ACC112 (cell line): ENCODE measurements around the gene TUBB8B.
"Not testable (repeated sequence)": the region's sequence is repeated elsewhere in the genome, so short reads cannot be mapped to it uniquely, and the experiment has no call there.

Experiments used
- H2AFZ ChIP-seq: fragments of 200-600 bp; sonication (generic); one replicate; pipeline ENCODE4 v1.6.0; 2017; ENCODE audit warnings: antibody characterized with exemption, low read length; ENCODE audit not compliant: unreplicated experiment
- H3K27ac ChIP-seq: fragments of 200-600 bp; sonication (generic); 2 replicates; pipeline ENCODE4 v1.5.1; 2014; ENCODE audit warnings: low read depth, mild to moderate bottlenecking, antibody characterized with exemption, low read length, moderate library complexity
- H3K27me3 ChIP-seq: fragments of 200-600 bp; sonication (generic); 2 replicates; pipeline ENCODE4 v1.6.1; 2014; ENCODE audit warnings: mild to moderate bottlenecking, antibody characterized with exemption, low read length, moderate library complexity, mixed read lengths; ENCODE audit not compliant: insufficient read depth
- H3K36me3 ChIP-seq: fragments of 200-600 bp; sonication (generic); 2 replicates; pipeline ENCODE4 v1.6.1; 2016; ENCODE audit warnings: mild to moderate bottlenecking, antibody characterized with exemption, low read length, moderate library complexity, mixed read lengths; ENCODE audit not compliant: insufficient read depth
- H3K4me1 ChIP-seq: fragments of 200-600 bp; sonication (generic); one replicate; pipeline ENCODE4 v1.6.1; 2016; ENCODE audit warnings: low read length, mixed read lengths; ENCODE audit not compliant: insufficient read depth, unreplicated experiment, control insufficient read depth
- H3K4me3 ChIP-seq: fragments of 200-600 bp; sonication (generic); 2 replicates; pipeline ENCODE4 v1.5.1; 2014; ENCODE audit warnings: mild to moderate bottlenecking, low read depth, low read length
- H3K79me2 ChIP-seq: fragments of 200-600 bp; sonication (generic); one replicate; pipeline ENCODE4 v1.6.0; 2016; ENCODE audit warnings: low read length; ENCODE audit not compliant: control insufficient read depth, unreplicated experiment, insufficient read depth

TUBB8B gene

DNA sequence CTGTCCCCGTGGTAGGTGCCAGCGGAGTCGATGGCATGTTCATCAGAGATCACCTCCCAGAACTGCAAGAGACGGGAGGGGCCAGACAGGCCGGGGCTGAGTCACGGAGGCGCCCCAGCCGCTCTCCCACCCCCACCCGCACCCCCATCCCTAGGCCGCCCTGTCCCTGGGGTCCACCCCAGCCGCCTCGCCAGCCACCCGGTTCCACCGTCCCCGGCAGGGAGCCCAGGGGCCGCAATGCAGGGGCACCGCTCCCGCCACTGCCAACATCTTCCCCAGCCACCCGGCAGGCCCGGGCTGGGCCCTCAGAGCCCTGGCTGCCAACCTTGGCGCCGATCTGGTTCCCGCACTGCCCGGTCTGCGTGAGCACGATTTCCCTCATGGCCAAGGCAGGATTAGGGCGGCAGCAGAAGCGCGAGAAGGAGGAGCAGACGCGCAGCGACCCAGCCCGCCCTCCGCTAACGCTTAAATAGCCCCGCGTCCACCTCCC lies at the start of gene TUBB8B:
TSS of gene TUBB8B (minus strand) at position 440 of the 490 bp plus-strand sequence. CDS start at position 382, 58 bp downstream.
- H3K79me2 ChIP-seq, H3K36me3 ChIP-seq, H3K27ac ChIP-seq, H3K27me3 ChIP-seq, H3K4me1 ChIP-seq, H3K4me3 ChIP-seq, H2AFZ ChIP-seq: not testable (repeated sequence)

DNA sequence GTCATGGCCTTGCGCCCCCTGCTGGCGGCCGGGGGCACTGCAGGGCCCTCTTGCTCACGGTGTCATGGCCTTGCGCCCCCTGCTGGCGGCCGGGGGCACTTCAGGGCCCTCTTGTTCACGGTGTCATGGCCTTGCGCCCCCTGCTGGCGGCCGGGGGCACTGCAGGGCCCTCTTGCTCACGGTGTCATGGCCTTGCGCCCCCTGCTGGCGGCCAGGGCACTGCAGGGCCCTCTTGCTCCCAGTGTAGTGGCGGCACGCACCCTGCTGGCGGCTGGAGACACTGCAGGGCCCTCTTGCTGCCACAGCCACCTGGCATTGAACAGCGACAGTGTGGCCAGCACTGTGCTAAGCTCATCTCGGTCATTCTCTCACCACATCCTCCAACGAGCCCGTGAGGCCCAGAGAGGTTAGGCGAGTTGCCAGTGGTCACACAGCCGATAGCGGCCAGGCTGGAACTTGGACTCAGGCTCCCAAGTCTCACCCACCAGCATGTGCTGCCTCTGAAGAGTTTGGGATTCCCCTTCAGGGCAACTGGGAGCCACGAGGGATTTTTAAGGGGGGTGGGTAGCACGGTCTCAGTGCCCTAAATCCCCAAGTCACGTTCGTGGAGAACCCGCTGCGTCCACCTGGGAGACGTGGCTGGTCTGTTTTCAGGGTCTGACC lies 48.0 kb upstream of the TUBB8B start:
- H3K4me1 ChIP-seq, H3K4me3 ChIP-seq, H2AFZ ChIP-seq, H3K36me3 ChIP-seq, H3K79me2 ChIP-seq, H3K27ac ChIP-seq, H3K27me3 ChIP-seq: not testable (repeated sequence)

DNA sequence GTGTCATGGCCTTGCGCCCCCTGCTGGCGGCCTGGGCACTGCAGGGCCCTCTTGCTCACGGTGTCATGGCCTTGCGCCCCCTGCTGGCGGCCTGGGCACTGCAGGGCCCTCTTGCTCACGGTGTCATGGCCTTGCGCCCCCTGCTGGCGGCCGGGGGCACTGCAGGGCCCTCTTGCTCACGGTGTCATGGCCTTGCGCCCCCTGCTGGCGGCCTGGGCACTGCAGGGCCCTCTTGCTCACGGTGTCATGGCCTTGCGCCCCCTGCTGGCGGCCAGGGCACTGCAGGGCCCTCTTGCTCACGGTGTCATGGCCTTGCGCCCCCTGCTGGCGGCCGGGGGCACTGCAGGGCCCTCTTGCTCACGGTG lies 47.3 kb upstream of the TUBB8B start:
- H3K27me3 ChIP-seq, H3K36me3 ChIP-seq, H3K4me1 ChIP-seq, H3K4me3 ChIP-seq, H2AFZ ChIP-seq, H3K79me2 ChIP-seq, H3K27ac ChIP-seq: not testable (repeated sequence)

DNA sequence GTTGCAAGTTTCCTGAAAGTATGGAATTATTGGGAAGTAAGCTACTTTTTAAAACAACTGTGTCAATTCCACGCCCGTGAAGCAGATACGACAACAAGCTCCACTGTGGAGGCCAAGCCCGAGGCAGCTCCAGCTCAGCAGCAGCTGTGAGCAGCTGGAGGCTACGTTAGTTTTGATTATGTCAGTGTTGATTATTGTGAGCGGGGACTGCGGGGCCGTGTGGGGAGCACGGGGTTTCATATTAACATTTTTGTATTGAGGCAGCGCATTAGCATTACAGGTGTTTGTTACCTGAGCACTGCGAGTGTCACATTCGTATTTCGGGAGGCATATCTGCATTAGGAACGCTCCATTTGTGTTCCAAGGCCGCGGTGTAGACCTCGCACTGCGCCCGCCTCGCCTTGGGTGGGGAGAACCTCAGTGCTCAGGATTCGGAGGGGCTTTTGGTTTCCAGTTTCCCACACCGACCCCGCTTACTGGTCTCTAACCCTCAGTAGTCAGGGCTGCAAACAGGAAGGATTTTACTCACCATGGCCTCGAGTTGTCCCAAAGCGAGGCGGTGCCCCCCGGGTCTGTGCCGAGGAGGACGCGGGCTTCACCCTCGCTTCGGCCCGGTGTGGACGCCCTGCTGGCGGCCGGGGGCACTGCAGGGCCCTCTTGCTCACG lies 46.8 kb upstream of the TUBB8B start:
- not testable (repeated sequence) for H2AFZ ChIP-seq, H3K4me1 ChIP-seq, H3K27me3 ChIP-seq, H3K27ac ChIP-seq, H3K4me3 ChIP-seq, H3K79me2 ChIP-seq, H3K36me3 ChIP-seq

DNA sequence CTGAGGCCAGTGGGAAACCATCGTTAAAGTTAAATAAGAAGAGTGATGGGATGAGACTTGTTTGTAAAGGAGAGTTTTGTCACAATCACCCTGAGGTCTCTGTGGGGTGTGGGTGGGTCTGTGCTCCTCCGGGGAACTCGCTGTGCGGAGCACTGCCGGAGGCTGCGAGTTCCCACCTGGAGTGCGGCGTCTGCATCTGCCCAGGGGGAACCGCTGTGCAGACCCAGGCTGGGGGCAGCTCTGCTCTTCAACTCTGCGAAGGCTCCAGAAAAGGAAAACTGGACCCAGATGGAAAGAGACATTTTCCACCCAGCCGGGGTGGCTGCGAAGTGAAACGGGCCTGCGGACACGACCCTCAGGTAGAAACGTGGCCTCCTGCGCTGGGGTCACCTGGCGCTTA lies 46.2 kb upstream of the TUBB8B start:
- H3K4me1 ChIP-seq, H3K79me2 ChIP-seq, H3K27ac ChIP-seq, H3K36me3 ChIP-seq, H2AFZ ChIP-seq, H3K4me3 ChIP-seq, H3K27me3 ChIP-seq: not testable (repeated sequence)

DNA sequence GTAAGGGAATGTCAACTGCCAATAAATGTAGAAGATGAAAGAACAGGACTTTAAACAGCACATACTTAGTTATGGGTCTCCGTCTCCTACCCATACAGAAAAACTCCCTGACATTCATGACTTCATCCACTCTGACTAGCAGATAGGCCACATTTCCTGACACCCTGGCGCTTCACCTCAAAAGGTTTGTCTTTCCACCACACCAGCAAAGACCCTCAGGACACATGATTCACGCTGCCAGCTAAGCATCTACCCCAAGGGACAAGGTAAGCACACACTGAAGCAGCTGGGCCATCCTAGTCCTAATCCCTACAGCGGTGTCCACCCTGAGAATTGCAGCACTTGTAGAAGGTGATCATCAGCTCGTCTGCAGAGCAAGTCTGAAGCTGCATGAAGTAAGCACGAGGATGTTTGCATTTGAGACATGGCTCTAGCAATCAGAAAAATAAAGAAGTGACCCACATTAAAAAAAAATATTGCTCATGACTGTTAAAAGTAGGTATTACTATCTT lies 44.5 kb upstream of the TUBB8B start:
- not testable (repeated sequence) for H3K36me3 ChIP-seq, H2AFZ ChIP-seq, H3K4me3 ChIP-seq, H3K27ac ChIP-seq, H3K4me1 ChIP-seq, H3K27me3 ChIP-seq, H3K79me2 ChIP-seq

DNA sequence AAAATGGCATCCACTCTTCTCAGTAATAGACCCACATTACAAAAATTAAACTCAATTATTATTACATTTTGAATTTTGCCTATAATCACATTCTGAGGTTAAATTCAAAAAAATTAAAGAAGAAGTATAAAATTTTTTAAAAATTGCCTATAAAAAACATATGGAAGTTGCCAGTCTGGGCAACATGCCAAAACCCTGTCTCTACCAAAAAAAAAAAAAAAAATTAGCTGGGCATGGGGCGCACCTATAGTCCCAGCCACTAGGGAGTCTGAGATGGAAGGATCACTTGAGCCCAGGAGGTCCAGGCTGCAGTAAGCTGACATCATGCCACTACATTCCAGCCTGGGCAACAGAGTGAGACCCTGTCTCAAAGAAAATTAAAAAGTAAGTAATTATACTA lies 42.1 kb upstream of the TUBB8B start:
- H3K27ac ChIP-seq, H3K36me3 ChIP-seq, H3K4me3 ChIP-seq, H2AFZ ChIP-seq, H3K27me3 ChIP-seq, H3K79me2 ChIP-seq, H3K4me1 ChIP-seq: not testable (repeated sequence)

DNA sequence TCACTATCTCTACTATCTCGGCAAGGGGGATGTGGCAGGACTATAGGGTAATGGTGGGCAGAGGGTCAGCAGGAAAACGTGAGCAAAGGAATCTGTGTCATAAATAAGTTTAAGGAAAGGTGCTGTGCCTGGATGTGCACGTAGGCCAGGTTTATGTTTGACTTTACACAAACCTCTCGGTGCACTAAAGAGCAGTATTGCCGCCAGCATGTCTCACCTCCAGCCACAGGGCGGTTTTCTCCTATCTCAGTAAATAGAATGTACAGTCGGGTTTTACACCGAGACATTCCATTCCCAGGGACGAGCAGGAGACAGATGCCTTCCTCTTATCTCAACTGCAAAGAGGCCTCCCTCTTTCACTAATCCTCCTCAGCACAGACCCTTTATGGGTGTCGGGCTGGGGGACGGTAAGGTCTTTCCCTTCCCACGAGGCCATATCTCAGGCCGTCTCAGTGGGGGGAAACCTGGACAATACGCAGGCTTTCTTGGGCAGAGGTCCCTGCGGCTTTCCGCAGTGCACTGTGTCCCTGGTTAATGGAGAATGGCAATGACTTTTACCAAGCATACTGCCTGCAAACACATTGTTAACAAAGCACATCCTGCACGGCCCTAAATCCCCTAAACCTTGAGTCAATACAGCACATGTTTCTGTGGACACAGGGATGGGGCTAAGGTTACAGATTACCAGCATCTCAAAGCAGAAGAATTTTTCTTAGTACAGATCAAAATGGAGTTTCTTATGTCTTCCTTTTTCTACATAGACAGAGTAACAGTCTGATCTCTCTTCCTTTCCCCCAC lies 41.2 kb upstream of the TUBB8B start:
- not testable (repeated sequence) for H3K27me3 ChIP-seq, H3K36me3 ChIP-seq, H3K4me1 ChIP-seq, H3K27ac ChIP-seq, H3K79me2 ChIP-seq, H3K4me3 ChIP-seq, H2AFZ ChIP-seq

DNA sequence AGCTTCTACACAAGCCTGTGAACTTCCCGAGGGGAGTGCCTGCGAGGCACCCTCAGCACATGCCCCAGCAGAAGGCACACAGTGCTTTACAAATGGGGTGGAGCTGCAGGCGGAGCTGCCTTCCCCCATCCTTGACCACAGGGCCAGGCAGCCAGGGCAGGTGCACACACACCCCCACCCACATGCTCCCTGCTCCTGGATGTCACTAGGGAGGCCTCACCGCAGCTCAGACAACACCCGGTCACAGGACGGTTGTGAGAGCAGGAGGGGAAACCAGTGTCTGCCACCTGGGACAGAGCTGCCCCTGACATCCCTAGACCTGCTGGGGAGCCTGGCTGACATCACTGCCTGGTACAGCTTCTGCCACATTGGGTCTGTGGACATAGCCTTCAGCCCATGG lies 39.7 kb upstream of the TUBB8B start:
- H3K27ac ChIP-seq, H3K36me3 ChIP-seq, H3K27me3 ChIP-seq, H3K4me1 ChIP-seq, H3K79me2 ChIP-seq, H3K4me3 ChIP-seq, H2AFZ ChIP-seq: not testable (repeated sequence)

DNA sequence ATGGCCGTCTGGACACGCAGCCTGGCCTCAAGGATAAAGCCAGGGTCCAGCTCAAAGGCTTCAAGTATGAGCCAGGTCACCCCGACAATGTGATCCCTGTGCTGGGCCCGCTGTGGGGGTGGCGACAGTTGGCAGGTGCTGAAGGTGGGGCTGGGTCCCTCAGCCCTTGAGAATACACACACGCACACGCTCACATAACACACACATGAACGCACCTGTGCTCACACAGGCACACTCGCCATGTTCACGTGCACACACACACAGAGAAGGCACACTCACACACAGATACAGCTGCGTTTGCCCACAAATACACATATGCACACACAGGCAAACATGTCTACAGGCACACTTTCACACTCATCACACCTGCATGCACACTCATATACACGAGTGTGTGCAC lies 35.4 kb upstream of the TUBB8B start:
- not testable (repeated sequence) for H3K36me3 ChIP-seq, H3K27me3 ChIP-seq, H3K27ac ChIP-seq, H3K79me2 ChIP-seq, H2AFZ ChIP-seq, H3K4me3 ChIP-seq, H3K4me1 ChIP-seq
